Measurements from ENCODE around the gene ANKRD1.

The ANKRD1 gene

GRCh38 chr10:90923111-90923731 is 2.3 kb upstream of the ANKRD1 start:
- Histone ChIP-seq H3K4me3 (ENCODE audit: insufficient read length, low read depth) (no peak overlapping the region), H3K9me3 (ENCODE audit: insufficient read depth, low read length) (peaks cover 56% of the 10 kb centered on the region), H3K4me1 (ENCODE audit: insufficient read depth, insufficient read length) (peaks cover 1% of the 10 kb centered on the region), H3K36me3 (ENCODE audit: insufficient read depth, insufficient read length, low read length) (peaks cover 15% of the 10 kb centered on the region), H3K9ac (ENCODE audit: insufficient read length, low read depth) (no peak overlapping the region), H3K27me3 (ENCODE audit: insufficient read depth, insufficient read length) (peaks cover 30% of the 10 kb centered on the region)
- TF ChIP-seq YY1 (IDR thresholded peaks at IDR 0.05; ENCODE audit: insufficient read depth, insufficient read length) = no peak
- TF ChIP-seq SUZ12 (IDR thresholded peaks at IDR 0.05; ENCODE audit: extremely low read depth, insufficient read depth, insufficient read length) = no peak
- no peak for DNase-seq (ENCODE audit: low read depth, low spot score)

GRCh38 chr10:90921906-90922305 is 1.0 kb upstream of the ANKRD1 start:
- Histone ChIP-seq H3K4me1 (ENCODE audit: insufficient read depth, insufficient read length) (no peaks in the 10 kb centered on the region), H3K4me3 (ENCODE audit: insufficient read length, low read depth) (no peak overlapping the region), H3K9me3 (ENCODE audit: insufficient read depth, low read length) (peaks cover 44% of the 10 kb centered on the region), H3K27me3 (ENCODE audit: insufficient read depth, insufficient read length) (peaks cover 25% of the 10 kb centered on the region), H3K9ac (ENCODE audit: insufficient read length, low read depth) (no peak overlapping the region), H3K36me3 (ENCODE audit: insufficient read depth, insufficient read length, low read length) (peaks cover 27% of the 10 kb centered on the region)
- DNase-seq (ENCODE audit: low read depth, low spot score) = no peak
- TF ChIP-seq SUZ12 (IDR thresholded peaks at IDR 0.05; ENCODE audit: extremely low read depth, insufficient read depth, insufficient read length) (no peak), YY1 (IDR thresholded peaks at IDR 0.05; ENCODE audit: insufficient read depth, insufficient read length) (no peak), ZNF274 (IDR thresholded peaks at IDR 0.05; ENCODE audit: low read depth, low read length) (no peak)

GRCh38 chr10:90919683-90920574 is 958 bp downstream of the ANKRD1 start:
- no peak overlapping the region for H3K9ac ChIP-seq (ENCODE audit: insufficient read length, low read depth)
- no peak for DNase-seq (ENCODE audit: low read depth, low spot score)

GRCh38 chr10:90917968-90918318 is 2.9 kb downstream of the ANKRD1 start:
- no peak overlapping the region for H3K9ac ChIP-seq (ENCODE audit: insufficient read length, low read depth)
- H3K4me3 ChIP-seq (ENCODE audit: insufficient read length, low read depth) = no peak overlapping the region
- peaks cover 28% of the 10 kb centered on the region for H3K9me3 ChIP-seq (ENCODE audit: insufficient read depth, low read length)
- H3K27me3 ChIP-seq (ENCODE audit: insufficient read depth, insufficient read length) = peaks cover 4% of the 10 kb centered on the region
- no peak for DNase-seq (ENCODE audit: low read depth, low spot score)
- no peaks in the 10 kb centered on the region for H3K4me1 ChIP-seq (ENCODE audit: insufficient read depth, insufficient read length)
- TF ChIP-seq SUZ12 (IDR thresholded peaks at IDR 0.05; ENCODE audit: extremely low read depth, insufficient read depth, insufficient read length) = no peak
- TF ChIP-seq YY1 (IDR thresholded peaks at IDR 0.05; ENCODE audit: insufficient read depth, insufficient read length) = no peak
- TF ChIP-seq ZNF274 (IDR thresholded peaks at IDR 0.05; ENCODE audit: low read depth, low read length) = no peak
- peaks cover 55% of the 10 kb centered on the region for H3K36me3 ChIP-seq (ENCODE audit: insufficient read depth, insufficient read length, low read length)

More at GRCh38 chr10:90919683-90920574, 958 bp downstream of the ANKRD1 start:
- Histone ChIP-seq H3K9me3 (ENCODE audit: insufficient read depth, low read length) (peaks cover 41% of the 10 kb centered on the region), H3K27me3 (ENCODE audit: insufficient read depth, insufficient read length) (peaks cover 20% of the 10 kb centered on the region), H3K4me1 (ENCODE audit: insufficient read depth, insufficient read length) (no peaks in the 10 kb centered on the region), H3K4me3 (ENCODE audit: insufficient read length, low read depth) (no peak overlapping the region), H3K36me3 (ENCODE audit: insufficient read depth, insufficient read length, low read length) (peaks cover 43% of the 10 kb centered on the region)
- TF ChIP-seq YY1 (IDR thresholded peaks at IDR 0.05; ENCODE audit: insufficient read depth, insufficient read length) (no peak), SUZ12 (IDR thresholded peaks at IDR 0.05; ENCODE audit: extremely low read depth, insufficient read depth, insufficient read length) (no peak), ZNF274 (IDR thresholded peaks at IDR 0.05; ENCODE audit: low read depth, low read length) (no peak)

- H3K36me3 ChIP-seq (ENCODE audit: insufficient read depth, insufficient read length, low read length) = peaks cover 59% of the 10 kb centered on the region
- no peak overlapping the region for H3K4me3 ChIP-seq (ENCODE audit: insufficient read length, low read depth)
- TF ChIP-seq YY1 (IDR thresholded peaks at IDR 0.05; ENCODE audit: insufficient read depth, insufficient read length) (no peak), ZNF274 (IDR thresholded peaks at IDR 0.05; ENCODE audit: low read depth, low read length) (no peak), SUZ12 (IDR thresholded peaks at IDR 0.05; ENCODE audit: extremely low read depth, insufficient read depth, insufficient read length) (no peak)
- H3K4me1 ChIP-seq (ENCODE audit: insufficient read depth, insufficient read length) = no peaks in the 10 kb centered on the region
- no peak for DNase-seq (ENCODE audit: low read depth, low spot score)
- no peak overlapping the region for H3K9ac ChIP-seq (ENCODE audit: insufficient read length, low read depth)
- peaks cover 27% of the 10 kb centered on the region for H3K9me3 ChIP-seq (ENCODE audit: insufficient read depth, low read length)
- no peaks in the 10 kb centered on the region for H3K27me3 ChIP-seq (ENCODE audit: insufficient read depth, insufficient read length)
Measured at GRCh38 chr10:90917238-90917967, 3.5 kb downstream of the ANKRD1 start.

GRCh38 chr10:90916392-90917237 is 4.3 kb downstream of the ANKRD1 start:
- Histone ChIP-seq H3K9me3 (ENCODE audit: insufficient read depth, low read length) (peaks cover 21% of the 10 kb centered on the region), H3K4me3 (ENCODE audit: insufficient read length, low read depth) (no peak overlapping the region), H3K9ac (ENCODE audit: insufficient read length, low read depth) (no peak overlapping the region), H3K27me3 (ENCODE audit: insufficient read depth, insufficient read length) (no peaks in the 10 kb centered on the region), H3K4me1 (ENCODE audit: insufficient read depth, insufficient read length) (no peaks in the 10 kb centered on the region), H3K36me3 (ENCODE audit: insufficient read depth, insufficient read length, low read length) (peaks cover 59% of the 10 kb centered on the region)
- TF ChIP-seq ZNF274 (IDR thresholded peaks at IDR 0.05; ENCODE audit: low read depth, low read length) = no peak
- TF ChIP-seq YY1 (IDR thresholded peaks at IDR 0.05; ENCODE audit: insufficient read depth, insufficient read length) = no peak
- no peak for TF ChIP-seq SUZ12 (IDR thresholded peaks at IDR 0.05; ENCODE audit: extremely low read depth, insufficient read depth, insufficient read length)
- no peak for DNase-seq (ENCODE audit: low read depth, low spot score)
